GM21529 (cell line): ENCODE measurements around the gene ACVRL1.
"Not testable (repeated sequence)": the region's sequence is repeated elsewhere in the genome, so short reads cannot be mapped to it uniquely, and the experiment has no call there.

Experiments
- ATAC-seq: cut with Tn5 transposase; IDR thresholded peaks from one replicate; pipeline ENCODE4 v1.9.1; 2021; ENCODE audit not compliant: unreplicated experiment

ACVRL1 gene

GRCh38 chr12:51873251-51873994, 33.9 kb upstream of the ACVRL1 start:
- no peak for ATAC-seq

GRCh38 chr12:51874000-51874399, 33.3 kb upstream of the ACVRL1 start:
- ATAC-seq = no peak

GRCh38 chr12:51874486-51874885, 32.8 kb upstream of the ACVRL1 start:
- no peak for ATAC-seq

DNA sequence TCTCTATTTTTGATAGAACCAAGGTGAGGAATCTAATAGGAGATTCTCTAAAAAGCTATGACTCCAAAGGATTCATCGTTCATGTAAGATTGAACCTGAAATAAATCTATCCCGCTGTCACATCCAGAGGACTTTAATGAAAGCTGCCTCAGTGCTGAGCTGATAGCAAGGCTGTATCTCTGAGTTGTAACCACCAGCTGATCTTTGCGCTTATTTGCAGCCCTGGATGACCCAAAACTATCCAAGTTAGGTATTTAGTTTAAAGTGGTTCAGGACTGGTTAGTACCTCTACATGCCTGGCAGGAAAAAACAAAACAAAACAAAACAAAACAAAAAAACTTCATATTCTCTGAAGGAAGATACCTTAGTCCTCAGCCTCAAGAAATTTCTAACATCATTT, 28.2 kb upstream of the ACVRL1 start:
- no peak for ATAC-seq

DNA sequence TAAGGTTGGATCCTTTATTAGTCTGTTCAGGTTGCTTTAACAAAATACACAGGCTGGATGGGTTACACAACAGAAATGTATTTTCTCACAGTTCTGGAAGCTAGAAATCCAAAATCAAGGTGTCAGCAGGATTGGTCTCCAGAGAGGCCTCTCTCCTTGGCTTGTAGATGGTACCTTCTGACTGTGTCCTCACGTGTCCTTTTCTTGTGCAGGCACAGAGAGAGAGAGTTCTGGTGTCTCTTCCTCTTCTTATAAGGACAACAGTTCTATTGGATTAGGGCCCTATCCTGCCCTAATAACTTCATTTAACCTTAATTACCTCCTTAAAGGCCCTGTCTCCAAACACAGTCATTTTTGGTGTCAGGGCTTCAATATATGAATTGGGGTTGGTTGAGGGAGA, 24.0 kb upstream of the ACVRL1 start:
- ATAC-seq = no peak

DNA sequence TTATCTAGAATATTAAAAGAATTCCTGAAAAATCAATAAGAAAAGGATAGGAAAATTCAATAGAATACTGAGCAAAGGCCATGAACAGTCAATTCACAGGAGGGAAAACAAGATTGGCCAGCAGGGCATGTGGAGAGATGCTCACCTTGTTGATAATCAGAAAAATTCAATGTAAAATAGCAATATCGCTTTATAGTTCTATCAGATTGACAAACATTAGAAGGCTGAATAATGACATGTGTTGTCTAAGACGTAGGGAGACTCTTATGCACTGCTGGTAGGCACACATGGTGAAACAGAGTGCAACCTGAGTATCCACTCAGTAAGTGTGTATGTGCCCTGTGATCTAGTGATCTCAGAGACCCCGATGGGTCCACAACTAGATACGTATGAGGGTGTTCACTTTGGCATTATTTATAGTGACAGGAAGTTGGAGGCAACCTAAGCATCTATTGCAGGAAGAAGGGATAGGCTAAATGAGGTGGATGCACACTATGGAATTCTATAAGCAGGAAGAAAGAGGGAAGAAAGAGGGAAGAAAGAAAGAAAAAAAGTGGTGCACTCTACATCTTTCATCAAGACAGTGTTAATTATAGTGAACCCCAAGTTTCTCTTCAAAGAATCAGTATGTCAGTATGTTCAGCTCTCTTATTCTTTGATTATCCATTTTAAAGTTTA, 23.2 kb upstream of the ACVRL1 start:
- ATAC-seq = no peak

DNA sequence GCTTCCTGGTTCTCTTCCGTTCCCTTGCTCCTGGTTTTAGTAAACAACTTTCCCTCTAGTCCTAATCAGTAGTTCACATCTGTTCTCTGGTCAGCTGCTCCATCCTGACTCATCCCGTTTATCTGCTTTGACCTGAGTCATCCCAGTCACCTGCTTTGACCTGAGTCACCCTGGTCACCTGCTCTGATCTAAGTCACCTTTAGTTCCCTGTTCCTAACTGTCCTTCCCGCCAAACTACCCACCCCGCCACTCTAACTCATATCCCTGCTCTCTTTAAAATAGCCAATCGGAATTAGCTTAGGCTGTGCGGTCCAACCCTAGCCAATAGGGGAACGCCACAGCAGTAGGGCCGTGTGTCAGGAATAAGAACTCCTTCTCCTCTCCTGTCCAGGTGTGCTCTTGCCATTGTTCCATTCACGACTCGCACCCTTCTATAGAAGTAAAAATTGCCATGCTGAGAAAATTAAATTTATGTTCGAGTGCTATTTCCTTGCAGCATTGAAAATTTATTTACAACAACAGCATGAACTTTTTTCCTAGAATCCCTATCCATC, 22.6 kb upstream of the ACVRL1 start:
- no peak for ATAC-seq

DNA sequence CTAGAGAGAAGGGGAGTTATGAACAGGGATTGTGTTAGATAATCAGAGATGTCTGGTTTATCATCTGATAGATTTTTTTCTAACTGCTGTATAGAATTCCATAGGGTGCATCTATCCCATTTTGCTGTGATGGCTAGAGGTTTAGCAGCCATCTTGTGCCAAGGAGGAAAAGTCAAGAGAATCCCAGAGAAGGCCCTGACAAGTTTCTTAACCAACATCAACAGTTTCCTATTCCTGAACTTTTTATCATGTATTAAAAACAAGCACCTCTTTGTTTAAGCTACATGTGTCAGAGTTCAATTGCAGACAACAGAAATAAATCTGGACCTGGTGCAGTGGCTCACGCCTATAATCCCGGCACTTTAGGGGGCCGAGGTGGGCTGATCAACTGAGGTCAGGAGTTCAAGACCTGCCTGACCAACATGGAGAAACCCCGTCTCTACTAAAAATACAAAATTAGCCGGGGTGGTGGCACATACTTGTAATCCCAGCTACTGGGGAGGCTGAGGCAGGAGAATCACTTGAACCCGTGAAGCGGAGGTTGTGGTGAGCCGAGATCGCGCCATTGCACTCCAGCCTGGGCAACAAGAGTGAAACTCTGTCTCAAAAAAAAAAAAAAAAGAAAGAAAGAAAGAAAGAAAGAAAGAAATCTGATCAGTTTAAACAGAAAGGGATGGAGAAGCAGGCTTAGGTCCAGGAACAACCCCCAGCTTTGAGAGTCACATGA, 21.8 kb upstream of the ACVRL1 start:
- not testable (repeated sequence) for ATAC-seq

- no peak for ATAC-seq
These were observed 21.1 kb upstream of the ACVRL1 start for GRCh38 chr12:51886021-51886710.

- no peak for ATAC-seq
These were observed 19.6 kb upstream of the ACVRL1 start, which contains the start of gene ANKRD33 for GRCh38 chr12:51887476-51888315. ANKRD33 (plus strand) TSS chr12:51888103; CDS start chr12:51888187, 84 bp downstream.

DNA sequence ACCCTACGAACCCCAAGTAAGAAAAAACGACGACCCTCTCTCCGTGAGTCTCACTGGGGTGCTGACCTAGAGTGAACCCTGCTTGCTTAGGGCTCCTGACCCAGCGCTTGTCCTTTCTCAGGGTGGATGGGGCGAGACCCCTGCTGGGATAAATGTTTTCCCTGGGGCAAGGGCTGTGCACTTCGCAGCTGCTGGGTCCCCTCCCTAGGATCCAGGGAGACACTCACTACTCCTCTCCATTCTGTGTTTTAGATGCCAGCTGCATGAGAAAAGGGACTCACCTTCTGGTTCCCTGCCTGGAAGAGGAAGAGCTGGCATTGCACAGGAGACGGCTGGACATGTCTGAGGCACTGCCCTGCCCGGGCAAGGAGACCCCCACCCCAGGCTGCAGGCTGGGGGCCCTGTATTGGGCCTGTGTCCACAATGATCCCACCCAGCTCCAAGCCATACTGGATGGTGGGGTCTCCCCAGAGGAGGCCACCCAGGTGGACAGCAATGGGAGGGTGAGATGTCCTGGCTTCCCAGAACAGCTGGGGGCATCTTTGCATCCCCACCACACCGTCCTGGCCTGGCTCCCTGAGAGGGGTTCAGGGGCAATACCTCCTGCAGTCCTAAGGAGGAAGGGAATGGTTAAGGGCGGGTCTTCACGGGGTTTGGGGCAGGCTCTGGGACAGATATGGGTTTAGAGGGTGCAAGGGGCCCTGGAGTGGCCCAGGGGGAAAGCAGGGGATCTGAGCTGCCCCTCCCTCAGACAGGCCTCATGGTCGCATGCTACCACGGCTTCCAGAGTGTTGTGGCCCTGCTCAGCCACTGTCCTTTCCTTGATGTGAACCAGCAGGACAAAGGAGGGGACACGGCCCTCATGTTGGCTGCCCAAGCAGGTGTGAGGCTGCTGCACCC, 18.7 kb upstream of the ACVRL1 start:
- no peak for ATAC-seq

DNA sequence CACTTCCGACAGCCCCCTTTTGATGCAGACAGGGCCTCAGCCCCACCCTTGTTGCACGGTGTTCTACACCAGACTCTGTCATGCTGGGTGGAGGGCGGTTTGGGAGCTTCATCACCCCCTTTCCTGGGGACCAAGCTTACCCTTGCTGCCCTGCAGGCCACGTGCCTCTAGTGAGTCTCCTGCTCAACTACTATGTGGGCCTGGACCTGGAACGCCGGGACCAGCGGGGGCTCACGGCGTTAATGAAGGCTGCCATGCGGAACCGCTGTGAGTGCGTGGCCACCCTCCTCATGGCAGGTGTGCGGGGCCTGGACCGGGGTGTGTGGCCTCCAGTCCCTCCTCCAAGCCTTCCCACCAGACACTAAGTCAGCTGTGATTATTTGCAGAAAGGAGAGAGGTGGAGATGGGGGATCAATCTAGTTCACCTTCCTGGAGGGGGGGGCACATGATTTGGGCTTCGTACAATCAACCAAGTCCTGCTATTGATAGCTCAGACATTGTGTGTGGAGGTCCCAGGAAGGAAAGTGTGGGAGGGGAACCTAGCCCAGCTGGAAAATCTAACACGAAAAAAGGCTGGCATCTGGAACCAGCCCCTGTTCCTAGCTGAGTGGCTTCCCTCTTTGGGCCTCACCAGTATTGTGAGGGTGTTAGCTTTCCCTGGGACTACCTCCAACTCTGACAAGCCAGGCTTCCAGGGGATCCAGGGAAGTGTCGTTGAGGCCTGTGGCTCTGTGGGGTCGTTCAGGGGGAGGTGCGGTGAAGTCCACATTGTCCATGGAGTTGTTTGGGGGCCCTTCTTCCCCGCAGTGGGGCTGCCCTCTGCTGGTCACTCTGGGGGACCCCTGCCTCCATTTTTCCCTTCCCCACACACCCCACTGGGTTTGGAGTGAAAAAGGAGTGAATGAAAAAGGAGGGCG, 17.8 kb upstream of the ACVRL1 start:
- ATAC-seq = no peak

DNA sequence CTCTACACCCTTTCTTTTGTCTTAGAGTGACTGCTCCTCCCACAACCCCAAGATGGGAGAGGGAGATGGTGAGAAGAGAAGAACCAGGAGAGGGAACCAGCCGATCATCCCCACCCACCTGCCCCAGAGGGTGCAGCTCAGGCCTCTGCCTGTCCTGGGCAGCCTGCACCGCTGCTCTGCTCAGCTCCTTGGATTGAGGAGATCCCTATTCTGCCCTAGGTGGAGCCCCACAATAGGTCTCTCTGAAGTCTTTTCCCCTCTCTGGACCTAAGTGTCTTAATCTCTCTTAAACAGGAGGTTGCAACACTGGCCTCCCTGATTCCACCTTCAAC, 17.2 kb upstream of the ACVRL1 start:
- no peak for ATAC-seq

- ATAC-seq = no peak
These were observed 16.7 kb upstream of the ACVRL1 start for GRCh38 chr12:51890511-51891171.

- no peak for ATAC-seq
These were observed 15.5 kb upstream of the ACVRL1 start for GRCh38 chr12:51891843-51892242.

- no peak for ATAC-seq
These were observed 13.5 kb upstream of the ACVRL1 start for GRCh38 chr12:51893786-51894185.

GRCh38 chr12:51895378-51896135, 11.7 kb upstream of the ACVRL1 start:
- ATAC-seq = no peak
